HG03103 (cell line): ENCODE measurements around the gene GPR176.

Experiments used
- ATAC-seq: cut with Tn5 transposase; IDR thresholded peaks from one replicate; pipeline ENCODE4 v1.9.1; 2021; ENCODE audit warnings: low read depth; ENCODE audit not compliant: unreplicated experiment

The GPR176 gene

DNA sequence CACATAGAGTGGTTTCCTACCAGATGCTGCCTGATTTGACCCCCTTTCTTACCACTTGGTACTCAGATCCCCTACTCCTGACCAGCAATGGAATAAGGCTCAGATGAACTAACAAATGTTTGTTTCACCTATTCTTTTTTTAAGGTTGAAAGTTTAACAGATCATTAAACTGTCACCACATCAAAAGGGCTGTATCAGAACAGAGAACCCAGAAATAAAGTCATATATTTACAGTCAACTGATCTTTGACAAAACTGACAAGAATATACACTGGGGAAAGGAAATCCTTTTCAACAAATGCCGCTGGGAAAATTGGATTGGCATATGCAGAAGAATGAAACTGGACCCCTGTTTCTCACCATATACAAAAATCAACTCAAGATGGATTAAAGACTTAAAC, 56.0 kb downstream of the GPR176 start:
- no peak for ATAC-seq

- ATAC-seq, result no peak
These were observed 59.2 kb downstream of the GPR176 start for GRCh38 chr15:39860871-39861270.

- ATAC-seq, result no peak
These were observed 59.9 kb downstream of the GPR176 start for GRCh38 chr15:39860200-39860599.

DNA sequence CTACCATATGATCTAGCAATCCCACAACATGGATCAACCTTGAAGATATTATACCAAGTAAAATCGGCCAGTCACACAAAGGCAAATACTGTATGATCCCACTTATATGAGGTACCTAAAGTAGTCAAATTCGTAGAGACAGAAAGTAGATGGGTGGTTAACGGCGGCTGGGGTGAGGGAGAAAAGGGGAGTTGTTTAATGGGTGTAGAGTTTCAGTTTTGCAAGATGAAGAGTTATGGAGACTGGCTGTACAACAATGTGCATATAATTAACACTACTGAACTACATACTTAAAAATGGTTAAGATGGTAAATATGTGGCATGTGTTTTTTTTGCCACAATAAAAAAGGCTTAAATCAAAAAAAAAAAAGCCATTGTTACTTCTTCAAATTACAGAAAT, 60.4 kb downstream of the GPR176 start:
- ATAC-seq, result no peak

- ATAC-seq, result no peak
These were observed 62.9 kb downstream of the GPR176 start for GRCh38 chr15:39857132-39857531.

- ATAC-seq, result no peak
These were observed 63.7 kb downstream of the GPR176 start for GRCh38 chr15:39856357-39856756.

GRCh38 chr15:39855400-39855799, 64.7 kb downstream of the GPR176 start:
- no peak for ATAC-seq

- no peak for ATAC-seq
These were observed 65.9 kb downstream of the GPR176 start for GRCh38 chr15:39854161-39854560.

DNA sequence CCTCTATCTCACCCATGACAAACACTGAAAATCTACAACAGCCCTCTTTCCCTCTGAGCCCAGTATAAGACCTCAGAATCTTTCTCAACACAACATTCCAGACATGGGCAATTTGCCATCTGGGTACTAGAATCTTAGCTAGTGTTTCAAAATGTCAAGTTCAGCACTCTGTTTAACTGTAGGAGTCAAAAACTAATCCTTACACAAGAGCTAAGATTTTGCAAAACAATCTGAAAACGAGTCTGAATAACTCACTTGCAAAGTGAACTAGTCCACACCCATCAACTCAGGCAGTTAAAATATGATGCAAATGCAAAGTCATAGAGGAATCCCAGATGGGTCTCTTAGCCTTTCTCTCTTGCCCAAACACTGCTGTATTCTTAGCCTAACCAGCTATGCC, 67.8 kb downstream of the GPR176 start:
- ATAC-seq, result no peak

GRCh38 chr15:39851500-39852092, 68.5 kb downstream of the GPR176 start:
- no peak for ATAC-seq

DNA sequence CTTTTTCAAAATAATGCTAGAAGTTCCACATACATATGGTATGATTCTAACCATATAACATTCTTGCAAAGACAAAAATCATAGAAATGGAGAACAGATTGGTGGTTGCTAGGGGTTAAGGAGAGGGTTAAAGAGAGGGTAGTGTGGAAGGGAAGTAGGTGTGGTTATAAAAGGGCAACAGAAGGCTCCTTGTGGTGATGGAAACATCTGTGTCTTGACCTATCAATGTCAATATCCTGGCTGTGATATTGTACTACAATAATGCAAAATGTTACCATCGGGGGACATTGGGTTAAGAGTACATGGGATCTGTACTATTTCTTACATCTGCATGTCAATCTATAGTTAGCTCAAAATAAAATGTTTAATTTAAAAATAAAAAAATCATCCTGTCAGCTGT, 69.6 kb downstream of the GPR176 start:
- ATAC-seq, result no peak

DNA sequence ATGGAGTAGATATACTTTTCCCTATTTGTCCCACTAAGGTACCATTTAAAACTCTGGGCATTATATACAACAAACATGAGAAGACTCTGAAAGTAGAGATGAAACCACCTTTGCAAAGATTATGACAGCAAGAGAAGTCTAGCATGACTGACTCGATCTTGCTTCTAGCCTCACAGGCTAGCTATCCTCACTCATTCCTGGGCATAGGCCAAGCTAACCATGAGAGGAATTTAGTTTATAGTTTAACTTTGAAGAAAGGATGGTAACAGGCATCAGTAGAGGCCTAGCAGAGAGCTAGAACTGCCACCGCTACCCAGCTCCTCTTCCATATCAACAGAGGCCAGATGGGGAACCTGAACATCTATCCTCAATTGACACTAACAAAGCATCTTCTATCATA, 74.0 kb downstream of the GPR176 start:
- ATAC-seq, result no peak

- ATAC-seq, result no peak
These were observed 74.5 kb downstream of the GPR176 start for GRCh38 chr15:39845582-39845981.

DNA sequence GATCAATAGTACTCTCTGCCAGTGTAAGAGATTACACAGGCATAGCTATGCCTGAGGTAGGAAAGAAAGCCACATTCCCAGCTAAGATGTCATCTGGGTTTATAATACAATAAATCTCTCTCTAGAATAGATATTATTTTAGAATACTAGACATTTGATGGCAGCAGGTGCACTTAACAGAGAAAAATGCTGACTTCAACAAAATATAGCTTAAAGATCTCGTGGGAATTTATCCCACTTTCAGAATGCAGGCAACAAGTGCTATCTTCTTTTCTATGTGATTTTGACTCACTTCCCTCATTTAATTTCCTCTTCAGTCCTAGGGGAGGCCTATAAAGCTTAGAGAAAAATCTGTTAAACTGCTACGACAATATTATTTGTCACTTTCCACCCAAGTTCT, 76.5 kb downstream of the GPR176 start:
- ATAC-seq, result no peak

DNA sequence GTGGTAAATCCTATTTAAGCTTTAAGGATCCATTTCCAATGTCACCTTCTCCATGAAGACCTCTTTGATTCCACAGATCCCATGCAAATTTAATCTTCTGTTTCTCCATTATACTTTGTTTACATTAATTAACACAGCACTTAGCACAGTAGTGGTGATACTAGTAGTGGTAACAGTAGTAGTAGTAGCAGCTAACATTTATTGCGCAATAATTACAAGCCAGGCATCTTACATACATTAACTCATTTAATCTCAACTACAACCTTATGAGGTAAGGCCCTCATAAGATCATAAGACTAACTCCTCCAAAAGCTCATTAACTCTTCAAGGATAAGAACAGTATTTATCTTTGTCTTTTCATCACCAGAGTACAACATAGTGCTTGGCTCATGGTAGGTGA, 82.6 kb downstream of the GPR176 start:
- no peak for ATAC-seq

DNA sequence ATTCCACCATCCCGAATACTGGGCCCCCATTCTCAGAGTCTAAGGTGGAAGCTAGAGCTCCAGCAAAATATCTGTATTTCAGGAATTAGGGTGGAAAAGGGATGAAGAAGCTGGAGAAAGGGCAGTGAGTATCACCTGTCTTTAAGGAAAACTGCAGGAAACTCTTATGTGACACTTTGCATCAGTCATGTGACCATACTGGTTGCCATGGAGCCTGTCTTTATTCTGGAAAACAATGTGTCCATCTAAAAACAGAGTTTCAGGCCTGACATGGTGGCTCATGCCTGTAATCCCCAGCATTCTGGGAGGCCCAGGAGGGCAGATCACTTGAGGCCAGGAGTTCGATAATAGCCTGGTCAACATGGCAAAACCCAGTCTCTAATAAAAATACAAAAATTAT, 84.5 kb downstream of the GPR176 start:
- no peak for ATAC-seq

DNA sequence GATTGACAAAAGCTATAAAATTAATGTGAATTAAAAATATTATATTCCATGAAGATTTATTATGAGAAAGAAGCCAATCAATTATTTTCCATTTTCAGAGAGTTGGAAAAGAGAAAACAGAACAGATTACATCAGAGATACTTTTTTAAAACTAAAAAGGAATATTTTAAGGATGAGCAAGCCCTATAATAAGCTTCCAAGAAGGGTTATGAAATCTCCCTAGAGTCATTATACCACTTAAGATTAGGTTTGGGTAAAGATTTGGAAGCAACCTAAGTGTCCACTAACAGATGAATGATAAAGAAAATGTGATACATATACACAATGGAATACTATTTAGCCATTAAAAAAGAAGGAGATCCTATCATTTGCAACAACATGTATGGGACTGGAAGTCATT, 85.8 kb downstream of the GPR176 start:
- ATAC-seq, result no peak

DNA sequence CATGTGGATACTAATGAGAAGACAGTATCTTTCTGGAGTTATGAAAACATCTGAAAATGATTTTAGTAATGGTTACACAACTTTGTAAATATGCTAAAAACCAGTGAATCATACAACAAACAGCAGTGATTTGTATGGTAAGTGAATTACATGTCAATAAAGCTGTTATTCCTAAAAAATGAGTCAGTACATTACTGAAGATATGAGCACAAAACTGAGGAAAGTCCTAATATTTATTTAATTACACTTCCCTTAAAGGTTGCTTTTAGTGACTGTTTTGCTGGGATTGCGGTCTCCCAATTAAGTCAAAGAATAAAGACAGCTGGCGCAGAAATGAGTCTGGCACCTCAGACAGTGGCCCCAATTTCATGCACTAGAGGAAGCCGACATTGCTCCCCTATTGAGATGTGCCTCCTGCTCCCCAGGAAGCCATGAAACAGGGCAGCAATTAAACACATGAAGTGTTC, 86.5 kb downstream of the GPR176 start:
- no peak for ATAC-seq

- ATAC-seq, result no peak
These were observed 89.9 kb downstream of the GPR176 start for GRCh38 chr15:39830166-39830565.

DNA sequence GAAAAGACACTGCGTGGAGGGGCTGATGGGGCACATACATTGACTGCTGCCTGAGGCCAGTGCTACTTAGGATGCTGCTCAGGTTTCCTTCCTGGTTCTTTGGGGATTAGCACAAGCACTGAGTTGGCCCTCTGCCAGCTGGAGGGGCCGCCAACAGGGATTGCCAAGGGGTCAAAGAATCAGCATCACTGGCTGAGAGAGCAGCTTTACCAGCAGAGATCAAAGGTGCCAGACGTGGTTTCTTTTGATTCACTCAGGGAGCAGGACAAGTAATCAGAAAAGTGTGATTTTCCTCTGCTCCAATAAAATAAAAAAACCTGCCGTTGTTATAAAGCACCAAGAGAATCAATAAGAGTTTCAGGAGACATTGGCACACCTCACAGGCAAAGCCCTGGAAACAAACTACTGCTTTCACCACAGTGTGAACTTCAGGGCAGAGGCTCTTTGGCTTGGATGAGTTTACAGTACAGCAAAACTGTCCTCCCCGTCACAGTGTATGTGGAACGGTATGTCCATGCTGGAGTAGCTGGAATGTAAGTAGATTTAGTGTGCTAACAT, 91.6 kb downstream of the GPR176 start:
- ATAC-seq, result no peak

DNA sequence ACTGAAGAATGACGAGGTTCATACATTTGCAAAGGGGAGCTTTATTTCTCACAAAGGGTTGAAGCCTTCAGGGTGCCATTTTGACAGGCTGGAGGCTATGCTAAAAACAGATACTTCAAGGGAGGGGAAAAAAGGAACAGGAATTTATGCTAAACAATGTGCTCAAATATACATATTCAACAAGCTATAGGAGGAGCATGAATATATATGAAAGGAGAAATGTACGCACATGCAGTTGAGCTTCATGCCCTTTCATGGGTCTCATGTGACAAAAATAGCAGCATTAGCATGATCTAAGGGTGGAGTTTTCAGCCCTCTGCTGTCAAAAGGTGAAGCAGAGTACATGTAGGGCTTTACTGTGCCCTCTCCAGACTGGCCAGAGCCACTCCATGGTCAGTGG, 93.1 kb downstream of the GPR176 start:
- no peak for ATAC-seq

DNA sequence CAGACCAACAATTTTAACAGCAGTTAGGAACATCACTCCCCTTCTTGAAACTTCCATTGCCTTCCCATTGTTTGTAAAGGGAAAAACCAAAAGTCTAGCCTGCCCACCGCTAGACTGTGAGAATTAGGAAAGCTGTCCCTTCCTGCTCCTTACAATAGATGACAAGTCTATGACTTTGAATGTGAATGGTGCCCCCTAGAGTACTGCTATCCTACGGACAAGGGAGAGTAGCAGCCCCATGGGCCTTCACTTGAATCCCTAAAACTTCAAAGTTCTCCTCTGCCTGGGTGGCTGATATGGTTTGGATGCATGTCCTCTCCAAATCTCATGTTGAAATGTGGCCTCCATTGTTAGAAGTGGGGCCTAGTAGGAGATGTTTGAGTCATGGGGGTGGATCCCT, 96.4 kb downstream of the GPR176 start:
- no peak for ATAC-seq
